K562 (cell line): ENCODE results near the gene EMX1. TPM values are rescaled to one million over a fixed set of nuclear protein-coding genes. Genes with fewer than 3 reads are reported as not detected.

Experiments used
- ATF1 ChIP-seq, 2 experiments: fragments of 450-650 bp in 1 of 2; IDR thresholded peaks; 2 replicates each; pipeline ENCODE4 v1.6.1; 2016; ENCODE audit warnings: missing compliant biosample characterization in 1 of 2, missing genetic modification characterization in 1 of 2
- BCOR ChIP-seq: fragments of 450-650 bp; IDR thresholded peaks from 2 replicates; pipeline ENCODE4 v1.6.1; 2016
- CBFA2T2 ChIP-seq: fragments of 450-650 bp; conservative IDR thresholded peaks from 2 replicates; pipeline ENCODE4 v1.6.1; 2017; ENCODE audit warnings: mild to moderate bottlenecking
- CREB1 ChIP-seq, 2 experiments: sonication (generic) in 1 of 2; formaldehyde crosslinking in 1 of 2; IDR thresholded peaks; 2 replicates each; pipeline versions ENCODE4 v1.6.1 to v1.8.0; 2012 to 2022; ENCODE audit warnings: inconsistent platforms in 1 of 2, mild to moderate bottlenecking in 1 of 2, missing genetic modification reagents in 1 of 2, moderate library complexity in 1 of 2
- CXXC5 ChIP-seq: fragments of 250-450 bp; sonication (Bioruptor Pico); IDR thresholded peaks from 2 replicates; pipeline ENCODE4 v1.8.0; 2022; ENCODE audit warnings: inconsistent platforms, mild to moderate bottlenecking, moderate library complexity
- EP300 ChIP-seq: IDR thresholded peaks from 2 replicates; pipeline ENCODE4 v1.6.1; 2012; ENCODE audit warnings: low read length, improper control_type of control experiment
- ETV5 ChIP-seq: sonication (generic); formaldehyde crosslinking; IDR thresholded peaks from 2 replicates; pipeline ENCODE4 v1.4.0; 2020; ENCODE audit warnings: low read depth, mild to moderate bottlenecking, missing genetic modification reagents
- FUS ChIP-seq: fragments of 200-400 bp; formaldehyde crosslinking; optimal IDR thresholded peaks from 2 replicates; pipeline ENCODE3; 2017; ENCODE audit warnings: low read depth, low read length
- GATA2 ChIP-seq: sonication (generic); formaldehyde crosslinking; IDR thresholded peaks from 2 replicates; pipeline ENCODE4 v1.4.0; 2020; ENCODE audit warnings: mild to moderate bottlenecking, missing genetic modification reagents
- KDM1A ChIP-seq, 2 experiments: fragments of 450-650 bp; IDR thresholded peaks; 2 replicates each; pipeline ENCODE4 v1.6.1; 2016; ENCODE audit warnings: mild to moderate bottlenecking in 2 of 2
- KHSRP ChIP-seq: fragments of 450-650 bp; IDR thresholded peaks from 2 replicates; pipeline ENCODE4 v1.6.1; 2017
- MBD2 ChIP-seq: sonication (generic); IDR thresholded peaks from 2 replicates; pipeline ENCODE4 v1.6.1; 2016; ENCODE audit warnings: low read depth, borderline replicate concordance
- MTA1 ChIP-seq: fragments of 450-650 bp; IDR thresholded peaks from 2 replicates; pipeline ENCODE4 v1.6.1; 2017; ENCODE audit warnings: borderline replicate concordance
- MTA2 ChIP-seq: fragments of 450-650 bp; IDR thresholded peaks from 2 replicates; pipeline ENCODE4 v1.6.1; 2016; ENCODE audit warnings: low read depth
- MYNN ChIP-seq, 2 experiments: sonication (generic); formaldehyde crosslinking in 1 of 2; IDR thresholded peaks; 2 replicates each; pipeline versions ENCODE4 v1.5.0 to v1.6.1; 2016 to 2020; ENCODE audit warnings: antibody characterized with exemption in 1 of 2, missing genetic modification reagents in 1 of 2
- NBN ChIP-seq: fragments of 450-650 bp; IDR thresholded peaks from 2 replicates; pipeline ENCODE4 v1.6.1; 2016; ENCODE audit warnings: low read depth, mild to moderate bottlenecking
- NFIC ChIP-seq: fragments of 450-650 bp; IDR thresholded peaks from 2 replicates; pipeline ENCODE4 v1.6.1; 2017; ENCODE audit warnings: mild to moderate bottlenecking, inconsistent platforms
- RCOR1 ChIP-seq, 2 experiments: IDR thresholded peaks; 2 replicates each; pipeline ENCODE4 v1.6.1; 2012; ENCODE audit warnings: low read depth in 2 of 2, low read length in 2 of 2, borderline replicate concordance in 1 of 2, improper control_type of control experiment in 1 of 2
- RNF2 ChIP-seq: sonication (generic); IDR thresholded peaks from 2 replicates; pipeline ENCODE4 v1.6.1; 2016
- SAP30 ChIP-seq: fragments of 200-600 bp; sonication (generic); IDR thresholded peaks from 2 replicates; pipeline ENCODE4 v1.6.1; 2012; ENCODE audit warnings: borderline replicate concordance, low read depth, mild to moderate bottlenecking, moderate library complexity, low read length, control low read depth, inconsistent platforms; ENCODE audit not compliant: insufficient read depth, poor library complexity, severe bottlenecking
- SMAD4 ChIP-seq: fragments of 250-450 bp; sonication (Bioruptor Pico); conservative IDR thresholded peaks from 2 replicates; pipeline ENCODE4 v1.8.0; 2021; ENCODE audit warnings: inconsistent platforms, mild to moderate bottlenecking, moderate library complexity
- SMARCA4 ChIP-seq: fragments of 450-650 bp; IDR thresholded peaks from 2 replicates; pipeline ENCODE4 v1.6.1; 2016
- SMARCE1 ChIP-seq: fragments of 450-650 bp; IDR thresholded peaks from 2 replicates; pipeline ENCODE4 v1.7.1; 2016; ENCODE audit warnings: mild to moderate bottlenecking
- SOX6 ChIP-seq: fragments of 450-650 bp; IDR thresholded peaks from 2 replicates; pipeline ENCODE4 v1.6.1; 2014; ENCODE audit warnings: mild to moderate bottlenecking
- STAT5A ChIP-seq: IDR thresholded peaks from 2 replicates; pipeline ENCODE4 v1.6.1; 2012; ENCODE audit warnings: low read length, inconsistent platforms, borderline replicate concordance
- TAL1 ChIP-seq: fragments of 450-650 bp; IDR thresholded peaks from 2 replicates; pipeline ENCODE4 v1.6.1; 2016; ENCODE audit warnings: mild to moderate bottlenecking
- TCF3 ChIP-seq: sonication (generic); formaldehyde crosslinking; IDR thresholded peaks from 2 replicates; pipeline ENCODE4 v1.4.0; 2020; ENCODE audit warnings: mild to moderate bottlenecking, missing genetic modification reagents
- TRIM24 ChIP-seq, 2 experiments: fragments of 450-650 bp; IDR thresholded peaks; 2 replicates each; pipeline ENCODE4 v1.6.1; 2016
- ZBTB7A ChIP-seq: IDR thresholded peaks from 2 replicates; pipeline ENCODE4 v1.6.1; 2011; ENCODE audit warnings: low read depth, mild to moderate bottlenecking, low read length, moderate library complexity, borderline replicate concordance; ENCODE audit not compliant: control insufficient read depth
- ZNF830 ChIP-seq: fragments of 250-450 bp; sonication (Bioruptor Pico); IDR thresholded peaks from 2 replicates; pipeline ENCODE4 v1.5.0; 2021; ENCODE audit warnings: mild to moderate bottlenecking
- polyA plus RNA-seq, 8 experiments: library from polyadenylated mRNA; depleted of rRNA in 4 of 8; stranded (reverse) in 5 of 8; unstranded in 3 of 8; fragments of >200 nt; fragmentation: Nextera tagmentation in 2 of 8; fragmentation: Illumina TruSeq in 1 of 8; extraction: Ambion mirVana in 2 of 8; extraction: Trizol in 1 of 8; gene quantifications; 2 replicates each; pipeline versions ENCODE4 v1.2.1 to v1.2.3, GENCODE V29; 2011 to 2014; ENCODE audit warnings: inconsistent platforms in 1 of 8, missing spikeins in 1 of 8
- total RNA-seq, 7 experiments: library from RNA; depleted of rRNA in 6 of 7; stranded (reverse); fragments of >200 nt in 6 of 7; fragmentation: Illumina TruSeq in 2 of 7; extraction: Trizol in 2 of 7; gene quantifications; 2 replicates each; pipeline versions ENCODE4 v1.2.1 to v1.2.3, GENCODE V29; 2011 to 2021; ENCODE audit warnings: low replicate concordance in 1 of 7
- TF ChIP-seq, protein P1 (sequence below): fragments of 450-650 bp; IDR thresholded peaks from 2 replicates; pipeline ENCODE4 v1.6.1; 2014; ENCODE audit warnings: low read depth, mild to moderate bottlenecking, moderate library complexity, borderline replicate concordance

EMX1 gene
- total and polyA plus RNA-seq, 9 of the 15 experiments (the other 6 are each of a cell fraction or from before 2014, with no cell fraction given) = 0.10 to 0.32 (median 0.21) TPM; not detected in 6

DNA sequence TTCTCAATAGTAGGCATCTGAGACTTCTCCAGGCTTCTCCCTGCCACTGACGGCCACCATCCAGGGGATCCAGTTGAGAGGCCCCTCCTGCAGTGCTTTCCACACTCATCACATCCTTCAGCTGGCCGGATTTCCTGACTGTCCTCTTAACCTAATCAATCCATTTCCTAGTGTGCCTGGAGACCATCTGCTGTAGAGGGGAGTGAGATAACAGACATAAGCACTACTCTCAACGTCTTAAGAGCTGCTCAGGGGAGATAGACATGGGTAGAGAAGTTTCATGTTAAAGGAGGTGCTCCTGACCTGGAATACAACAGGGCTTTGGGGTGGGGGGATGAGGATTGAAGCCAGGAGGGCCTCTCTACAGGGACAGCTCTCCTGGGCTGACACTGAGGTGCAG lies 15.9 kb upstream of the EMX1 start (continued):
- peak; percentile 46; the same call in 1 of the 2 replicates for TF ChIP-seq CREB1 (IDR thresholded peaks at IDR 0.05)
- no peak for TF ChIP-seq CREB1 (CRISPR knock-in tag; IDR thresholded peaks at IDR 0.05)
- TF ChIP-seq MTA1 = no peak
- TF ChIP-seq KHSRP = no peak
- peak; percentile 76; the same call in 1 of the 2 replicates for TF ChIP-seq SMAD4 (CRISPR knock-in tag)
- peak in 1 of 2 experiments; percentile 39; a peak in 1 of 4 replicates for TF ChIP-seq RCOR1 (IDR thresholded peaks at IDR 0.05; ENCODE audit: borderline replicate concordance in 1 of 2, low read depth in 2 of 2, low read length in 2 of 2)
- peak; percentile 89 for TF ChIP-seq STAT5A
- peak; percentile 74 for TF ChIP-seq MTA2
- TF ChIP-seq GATA2 (CRISPR knock-in tag) = peak; percentile 94
- TF ChIP-seq BCOR = peak; percentile 27; the same call in 1 of the 2 replicates
- TF ChIP-seq CBFA2T2 = peak; percentile 94
- 0 out of 2 replicates have a peak, but pooled peaks have one; percentile 29 for TF ChIP-seq MYNN (IDR thresholded peaks at IDR 0.05)
- no peak for TF ChIP-seq MYNN (CRISPR knock-in tag; IDR thresholded peaks at IDR 0.05)
- TF ChIP-seq MBD2 = 0 out of 2 replicates have a peak, but pooled peaks have one; percentile 23
- 0 out of 2 replicates have a peak, but pooled peaks have one; percentile 25 for TF ChIP-seq SMARCE1
- TF ChIP-seq TRIM24 (IDR thresholded peaks at IDR 0.05) = peak; percentile 90 to 94
- TF ChIP-seq EP300 = peak; percentile 80; the same call in 1 of the 2 replicates
- peak; percentile 94 for TF ChIP-seq TCF3 (CRISPR knock-in tag)
- TF ChIP-seq, protein P1, sequence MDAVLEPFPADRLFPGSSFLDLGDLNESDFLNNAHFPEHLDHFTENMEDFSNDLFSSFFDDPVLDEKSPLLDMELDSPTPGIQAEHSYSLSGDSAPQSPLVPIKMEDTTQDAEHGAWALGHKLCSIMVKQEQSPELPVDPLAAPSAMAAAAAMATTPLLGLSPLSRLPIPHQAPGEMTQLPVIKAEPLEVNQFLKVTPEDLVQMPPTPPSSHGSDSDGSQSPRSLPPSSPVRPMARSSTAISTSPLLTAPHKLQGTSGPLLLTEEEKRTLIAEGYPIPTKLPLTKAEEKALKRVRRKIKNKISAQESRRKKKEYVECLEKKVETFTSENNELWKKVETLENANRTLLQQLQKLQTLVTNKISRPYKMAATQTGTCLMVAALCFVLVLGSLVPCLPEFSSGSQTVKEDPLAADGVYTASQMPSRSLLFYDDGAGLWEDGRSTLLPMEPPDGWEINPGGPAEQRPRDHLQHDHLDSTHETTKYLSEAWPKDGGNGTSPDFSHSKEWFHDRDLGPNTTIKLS = no peak
- TF ChIP-seq ZBTB7A = peak; percentile 35; the same call in 1 of the 2 replicates
- TF ChIP-seq SMARCA4 = peak; percentile 78
- peak; percentile 64 for TF ChIP-seq CXXC5 (CRISPR knock-in tag)
- peak; percentile 90 for TF ChIP-seq TAL1
- peak; percentile 77 for TF ChIP-seq ETV5
- peak; percentile 68 to 78 for TF ChIP-seq KDM1A (IDR thresholded peaks at IDR 0.05)
- TF ChIP-seq SAP30 = no peak
- TF ChIP-seq NBN = no peak
- TF ChIP-seq ZNF830 = no peak
- TF ChIP-seq RNF2 = peak; percentile 25; the same call in 1 of the 2 replicates
- no peak for TF ChIP-seq FUS
- TF ChIP-seq SOX6 = peak; percentile 66; the same call in 1 of the 2 replicates
- TF ChIP-seq NFIC = peak; percentile 78
- no peak for TF ChIP-seq ATF1 (CRISPR knock-in tag; IDR thresholded peaks at IDR 0.05)
- TF ChIP-seq ATF1 (tag; IDR thresholded peaks at IDR 0.05) = peak; percentile 30; the same call in 1 of the 2 replicates
